ENCODE results near the gene PRKAR2B. TPM values are rescaled to one million over a fixed set of nuclear protein-coding genes. Genes with fewer than 3 reads are reported as not detected.
A peak's percentile ranks its signal among the peaks of the same experiment; 100 is the strongest.

The PRKAR2B gene
- total RNA-seq, 4 donors from 2014 or later: 33.1 to 54.6 (median 51.5) TPM

GRCh38 chr7:107172276-107173032 is 127.9 kb downstream of the PRKAR2B start:
- TF ChIP-seq EP300 (IDR thresholded peaks at IDR 0.05) (no peak), POLR2A (IDR thresholded peaks at IDR 0.05) (no peak), CTCF (IDR thresholded peaks at IDR 0.05) (no peak)
- Histone ChIP-seq H3K27me3 (no peaks in the 10 kb centered on the region), H3K4me1 (peaks cover 0 to 69% (median 48%) of the 10 kb centered on the region in 4 donors), H3K9me3 (no peaks in the 10 kb centered on the region), H3K4me3 (no peak overlapping the region), H3K27ac (peak overlapping the region in 1 of 4 donors; percentile 5), H3K36me3 (no peaks in the 10 kb centered on the region)
- no peak for DNase-seq (ENCODE audit: low spot score in 2 of 2)
- WGBS, 2 donors: 71 to 74% methylated on average over 4 of the region's 4 CpGs

DNA sequence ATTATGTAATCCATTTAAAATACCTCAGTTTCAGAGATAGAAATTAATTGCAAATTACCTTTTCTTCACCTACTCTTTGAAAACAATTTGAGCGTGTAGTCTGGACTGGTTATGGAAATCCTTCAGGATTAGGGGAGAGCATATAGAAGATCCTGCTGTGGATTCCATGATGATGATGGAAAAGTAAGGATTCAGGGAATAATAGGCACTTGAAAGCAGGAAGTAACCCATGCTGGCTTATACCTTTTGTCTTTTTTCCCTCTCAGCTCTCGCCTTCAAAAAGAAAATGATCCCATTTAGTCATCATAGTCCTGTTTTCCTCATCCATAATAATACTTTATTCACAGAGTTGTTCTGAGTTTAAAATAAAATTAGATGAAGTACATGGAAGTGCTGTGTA is 128.7 kb downstream of the PRKAR2B start:
- 66 to 67% methylated on average over 2 of the region's 2 CpGs for WGBS, 2 donors
- no peaks in the 10 kb centered on the region for H3K36me3 ChIP-seq
- peaks cover 0 to 77% (median 48%) of the 10 kb centered on the region in 4 donors for H3K4me1 ChIP-seq
- no peak overlapping the region for H3K4me3 ChIP-seq
- H3K27me3 ChIP-seq: no peaks in the 10 kb centered on the region
- DNase-seq (ENCODE audit: low spot score in 2 of 2): no peak
- H3K9me3 ChIP-seq: no peaks in the 10 kb centered on the region
- peak overlapping the region in 1 of 4 donors; percentile 5 for H3K27ac ChIP-seq
- TF ChIP-seq CTCF (IDR thresholded peaks at IDR 0.05) (no peak), EP300 (IDR thresholded peaks at IDR 0.05) (no peak), POLR2A (IDR thresholded peaks at IDR 0.05) (no peak)

DNA sequence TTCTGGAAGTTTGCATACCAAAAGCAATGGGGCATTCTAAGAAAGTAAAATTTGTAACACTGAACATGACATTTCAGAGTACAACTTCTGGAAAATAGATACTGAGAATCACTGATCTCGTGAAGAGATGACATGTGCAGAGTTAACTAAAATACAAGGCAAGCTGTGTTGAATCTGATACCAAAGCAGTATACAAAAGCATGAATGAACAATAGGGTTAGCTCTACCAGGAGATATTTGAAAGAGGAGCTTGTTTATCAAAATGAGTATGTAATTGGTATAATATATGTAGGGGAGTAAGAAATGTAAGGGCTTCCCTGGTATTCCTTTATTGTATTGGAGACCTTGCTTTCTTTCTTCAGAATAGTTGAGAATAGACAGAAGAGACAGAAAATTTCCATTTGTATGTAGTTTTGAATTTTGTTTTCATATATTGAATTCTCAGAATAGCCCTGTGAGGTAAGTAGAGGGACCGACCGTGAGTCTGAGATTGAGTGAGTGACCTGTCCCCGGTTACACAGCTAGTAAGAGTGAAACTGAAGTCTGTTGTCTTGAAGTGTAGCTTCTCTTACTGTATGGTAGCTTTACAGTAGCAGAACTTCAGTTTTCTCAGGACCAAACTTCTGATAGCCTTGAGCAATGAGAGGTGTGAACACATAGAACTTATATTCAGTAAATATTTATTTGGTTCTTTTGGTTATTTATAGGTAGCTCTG is 129.3 kb downstream of the PRKAR2B start:
- peaks cover 0 to 83% (median 50%) of the 10 kb centered on the region in 4 donors for H3K4me1 ChIP-seq
- H3K4me3 ChIP-seq: no peak overlapping the region
- TF ChIP-seq POLR2A (IDR thresholded peaks at IDR 0.05) (no peak), CTCF (IDR thresholded peaks at IDR 0.05) (no peak), EP300 (IDR thresholded peaks at IDR 0.05) (no peak)

GRCh38 chr7:107179326-107180164 is 135.0 kb downstream of the PRKAR2B start:
- Histone ChIP-seq H3K9me3 (no peaks in the 10 kb centered on the region), H3K4me3 (no peak overlapping the region), H3K4me1 (peaks cover 0 to 81% (median 25%) of the 10 kb centered on the region in 4 donors), H3K27me3 (no peaks in the 10 kb centered on the region), H3K36me3 (peaks cover 0 to 54% (median 5%) of the 10 kb centered on the region in 3 donors), H3K27ac (no peak overlapping the region)
- TF ChIP-seq CTCF (IDR thresholded peaks at IDR 0.05): no peak
- TF ChIP-seq POLR2A (IDR thresholded peaks at IDR 0.05): no peak
- no peak for TF ChIP-seq EP300 (IDR thresholded peaks at IDR 0.05)
- WGBS, 2 donors: 78 to 80% methylated on average over 14 of the region's 14 CpGs
- DNase-seq (ENCODE audit: low spot score in 2 of 2): no peak

More for the DNA sequence above, 129.3 kb downstream of the PRKAR2B start:
- WGBS, 2 donors: 34 to 48% methylated on average over 4 of the region's 4 CpGs
- Histone ChIP-seq H3K27ac (peak overlapping the region in 2 of 4 donors; percentile 39 to 42), H3K27me3 (no peaks in the 10 kb centered on the region), H3K9me3 (no peaks in the 10 kb centered on the region), H3K36me3 (no peaks in the 10 kb centered on the region)
- DNase-seq (ENCODE audit: low spot score in 2 of 2): no peak

All from tibial nerve (tissue), 4 donors.